ENCODE measurements around the gene CDK17. TPM values are rescaled to one million over a fixed set of nuclear protein-coding genes. Genes with fewer than 3 reads are reported as not detected.

The CDK17 gene
- total and polyA plus RNA-seq, 2 donors (not counting 1 experiment from before 2014, with no cell fraction given): 50.0 to 109 TPM

GRCh38 chr12:96329018-96329417 lies 71.2 kb downstream of the CDK17 start:
- no peaks in the 10 kb centered on the region for H3K4me1 ChIP-seq (ENCODE audit: control insufficient read depth, extremely low read depth, insufficient read depth, low read length)
- H3K27ac ChIP-seq (ENCODE audit: insufficient read depth, low read length): no peak overlapping the region
- no peaks in the 10 kb centered on the region for H3K27me3 ChIP-seq (ENCODE audit: control insufficient read depth, insufficient read depth, low read length)
- no peaks in the 10 kb centered on the region for H3K9me3 ChIP-seq (ENCODE audit: control insufficient read depth, insufficient read depth, low read depth, low read length)
- no peak overlapping the region for H3K4me3 ChIP-seq (replicated peaks in 1 of 4; ENCODE audit: control extremely low read depth in 1 of 4, insufficient read depth in 1 of 4, low read depth in 3 of 4, low read length in 4 of 4)
- peaks cover 82% of the 10 kb centered on the region for H3K79me2 ChIP-seq (ENCODE audit: control insufficient read depth, insufficient read depth, low read length)
- DNase-seq (ENCODE audit: low read depth in 2 of 2): no peak
- peaks cover 3% of the 10 kb centered on the region for H4K20me1 ChIP-seq (ENCODE audit: control insufficient read depth, extremely low read depth, insufficient read depth, low read length)
- H3K36me3 ChIP-seq (ENCODE audit: control insufficient read depth, insufficient read depth, low read length): peaks cover 2% of the 10 kb centered on the region
- no peak overlapping the region for H2AFZ ChIP-seq (ENCODE audit: low read length)
- no peak overlapping the region for H3K4me2 ChIP-seq (ENCODE audit: extremely low read depth, insufficient read depth, low read length)
- H3K9ac ChIP-seq (ENCODE audit: insufficient read depth, low read length): no peak overlapping the region
- TF ChIP-seq CTCF (conservative IDR thresholded peaks at IDR 0.05 in 1 of 2, IDR thresholded peaks at IDR 0.05 in 1 of 2; ENCODE audit: low read depth in 1 of 2, low read length in 2 of 2) (no peak), EZH2 (IDR thresholded peaks at IDR 0.05; ENCODE audit: low read length, missing control alignments) (no peak)

- Histone ChIP-seq H3K4me3 (replicated peaks in 1 of 4; ENCODE audit: control extremely low read depth in 1 of 4, insufficient read depth in 1 of 4, low read depth in 3 of 4, low read length in 4 of 4) (no peak overlapping the region), H3K9me3 (ENCODE audit: control insufficient read depth, insufficient read depth, low read depth, low read length) (no peaks in the 10 kb centered on the region), H3K4me1 (ENCODE audit: control insufficient read depth, extremely low read depth, insufficient read depth, low read length) (no peaks in the 10 kb centered on the region), H3K27me3 (ENCODE audit: control insufficient read depth, insufficient read depth, low read length) (no peaks in the 10 kb centered on the region), H3K4me2 (ENCODE audit: extremely low read depth, insufficient read depth, low read length) (no peak overlapping the region), H3K9ac (ENCODE audit: insufficient read depth, low read length) (no peak overlapping the region), H3K36me3 (ENCODE audit: control insufficient read depth, insufficient read depth, low read length) (peaks cover 2% of the 10 kb centered on the region), H3K27ac (ENCODE audit: insufficient read depth, low read length) (no peak overlapping the region), H3K79me2 (ENCODE audit: control insufficient read depth, insufficient read depth, low read length) (peaks cover 79% of the 10 kb centered on the region), H2AFZ (ENCODE audit: low read length) (no peak overlapping the region), H4K20me1 (ENCODE audit: control insufficient read depth, extremely low read depth, insufficient read depth, low read length) (peaks cover 3% of the 10 kb centered on the region)
- TF ChIP-seq EZH2 (IDR thresholded peaks at IDR 0.05; ENCODE audit: low read length, missing control alignments) (no peak), CTCF (conservative IDR thresholded peaks at IDR 0.05 in 1 of 2, IDR thresholded peaks at IDR 0.05 in 1 of 2; ENCODE audit: low read depth in 1 of 2, low read length in 2 of 2) (no peak)
- no peak for DNase-seq (ENCODE audit: low read depth in 2 of 2)
Observed at GRCh38 chr12:96327889-96328288, 72.3 kb downstream of the CDK17 start.

DNA sequence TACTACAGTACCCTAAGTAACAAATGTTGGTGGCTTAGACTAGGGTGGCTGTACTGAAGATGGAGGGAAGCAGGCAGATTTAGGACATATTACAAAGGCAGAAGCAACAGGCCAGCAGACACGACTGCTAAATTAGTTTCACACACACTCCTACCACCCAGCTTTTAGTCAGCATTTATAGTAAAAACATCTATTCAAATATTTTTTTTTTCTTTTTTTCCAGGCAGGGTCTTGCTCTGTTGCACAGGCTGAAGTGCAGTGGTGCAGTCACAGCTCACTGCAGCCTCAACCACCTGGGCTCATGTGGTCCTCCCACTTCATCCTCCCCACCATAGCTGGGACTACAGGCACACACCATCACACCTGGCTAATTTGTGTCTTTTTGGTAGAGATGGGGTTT lies 72.9 kb downstream of the CDK17 start:
- no peak overlapping the region for H3K27ac ChIP-seq (ENCODE audit: insufficient read depth, low read length)
- H3K36me3 ChIP-seq (ENCODE audit: control insufficient read depth, insufficient read depth, low read length): peaks cover 2% of the 10 kb centered on the region
- H3K4me3 ChIP-seq (replicated peaks in 1 of 4; ENCODE audit: control extremely low read depth in 1 of 4, insufficient read depth in 1 of 4, low read depth in 3 of 4, low read length in 4 of 4): no peak overlapping the region
- TF ChIP-seq CTCF (conservative IDR thresholded peaks at IDR 0.05 in 1 of 2, IDR thresholded peaks at IDR 0.05 in 1 of 2; ENCODE audit: low read depth in 1 of 2, low read length in 2 of 2) (no peak), EZH2 (IDR thresholded peaks at IDR 0.05; ENCODE audit: low read length, missing control alignments) (no peak)
- peaks cover 3% of the 10 kb centered on the region for H4K20me1 ChIP-seq (ENCODE audit: control insufficient read depth, extremely low read depth, insufficient read depth, low read length)
- no peak for DNase-seq (ENCODE audit: low read depth in 2 of 2)
- peaks cover 79% of the 10 kb centered on the region for H3K79me2 ChIP-seq (ENCODE audit: control insufficient read depth, insufficient read depth, low read length)
- H2AFZ ChIP-seq (ENCODE audit: low read length): no peak overlapping the region
- no peaks in the 10 kb centered on the region for H3K27me3 ChIP-seq (ENCODE audit: control insufficient read depth, insufficient read depth, low read length)
- H3K4me1 ChIP-seq (ENCODE audit: control insufficient read depth, extremely low read depth, insufficient read depth, low read length): no peaks in the 10 kb centered on the region
- no peak overlapping the region for H3K4me2 ChIP-seq (ENCODE audit: extremely low read depth, insufficient read depth, low read length)
- no peaks in the 10 kb centered on the region for H3K9me3 ChIP-seq (ENCODE audit: control insufficient read depth, insufficient read depth, low read depth, low read length)
- H3K9ac ChIP-seq (ENCODE audit: insufficient read depth, low read length): no peak overlapping the region

All from fibroblast of lung (primary cell).